NT2/D1 (cell line): ENCODE data around the gene ZFR.

ENCODE experiments used
- SUZ12 ChIP-seq: IDR thresholded peaks from 2 replicates; pipeline ENCODE4 v1.6.1; 2011; ENCODE audit not compliant: insufficient read length, insufficient read depth; ENCODE audit errors: extremely low read depth
- YY1 ChIP-seq: IDR thresholded peaks from 2 replicates; pipeline ENCODE4 v1.6.1; 2011; ENCODE audit not compliant: insufficient read length, insufficient read depth
- ZNF274 ChIP-seq: IDR thresholded peaks from 2 replicates; pipeline ENCODE4 v1.6.1; 2011; ENCODE audit warnings: mild to moderate bottlenecking, low read depth, low read length

- no peak for TF ChIP-seq SUZ12
- TF ChIP-seq ZNF274 = no peak
- no peak for TF ChIP-seq YY1
Observed at GRCh38 chr5:32449262-32449661, 4.7 kb upstream of the ZFR start.
